Skeletal muscle satellite cell (primary cell): ENCODE data around the gene NDOR1.

Experiments used
- H3K27me3 ChIP-seq: 2 replicates; pipeline ENCODE4 v1.7.0; 2013; ENCODE audit warnings: low read length; ENCODE audit not compliant: control insufficient read depth, insufficient read depth
- H3K36me3 ChIP-seq: 2 replicates; pipeline ENCODE4 v1.7.0; 2013; ENCODE audit warnings: mild to moderate bottlenecking, control low read depth, low read length; ENCODE audit not compliant: insufficient read depth
- H3K4me1 ChIP-seq: 2 replicates; pipeline ENCODE4 v1.7.0; 2013; ENCODE audit warnings: low read length; ENCODE audit not compliant: control insufficient read depth, insufficient read depth
- H3K4me2 ChIP-seq: 2 replicates; pipeline ENCODE4 v1.7.0; 2013; ENCODE audit warnings: mild to moderate bottlenecking, low read length
- H3K4me3 ChIP-seq: 2 replicates; pipeline ENCODE4 v1.7.0; 2013; ENCODE audit warnings: low read length
- H3K9ac ChIP-seq: 2 replicates; pipeline ENCODE4 v1.7.0; 2013; ENCODE audit warnings: mild to moderate bottlenecking, low read depth, low read length, moderate library complexity
- H3K9me3 ChIP-seq: replicated peaks from 2 replicates; pipeline ENCODE4 v1.7.0; 2013; ENCODE audit warnings: mild to moderate bottlenecking, control low read depth, low read length

Gene NDOR1

DNA sequence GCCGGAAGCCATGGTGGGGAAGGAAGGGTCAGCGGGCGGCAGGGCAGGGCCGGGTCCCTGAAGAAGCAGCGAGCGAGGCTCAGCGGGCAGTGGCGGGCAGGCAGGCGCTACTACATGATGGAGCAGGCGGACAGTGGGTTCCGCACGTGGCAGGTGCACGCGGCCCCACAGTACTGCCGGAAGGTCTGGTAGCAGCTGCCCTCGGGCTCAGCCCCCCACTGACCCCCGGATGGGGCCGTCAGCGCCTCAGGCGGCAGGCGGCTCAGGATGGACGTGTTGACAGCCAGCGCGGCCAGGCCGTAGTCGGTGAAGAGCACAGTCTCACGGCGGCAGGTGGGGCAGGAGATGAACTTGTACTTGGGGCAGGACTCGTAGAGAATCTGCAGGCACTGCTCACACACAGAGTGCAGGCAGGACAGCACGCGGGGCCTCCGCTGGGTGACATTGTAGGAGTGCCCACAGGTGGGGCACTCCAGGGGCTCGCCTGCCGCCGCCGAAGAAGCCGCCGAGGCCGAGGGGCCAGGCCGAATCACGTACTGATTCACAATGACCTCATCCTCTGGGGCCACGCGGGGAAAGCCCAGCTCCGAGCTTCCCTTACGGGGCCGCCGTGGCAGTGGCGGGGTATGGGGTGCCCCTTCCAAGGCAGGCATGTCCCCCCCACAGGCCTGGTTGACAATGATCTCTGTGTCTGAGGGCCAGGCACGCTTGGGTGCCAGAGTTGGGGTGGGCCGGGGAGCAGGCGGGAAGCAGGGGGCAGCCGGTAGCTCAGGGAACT, 15.0 kb downstream of the NDOR1 start:
- no peak overlapping the region for H3K4me2 ChIP-seq
- H3K27me3 ChIP-seq, result no peaks in the 10 kb centered on the region
- no peak overlapping the region for H3K9ac ChIP-seq
- H3K4me1 ChIP-seq, result peaks cover 52% of the 10 kb centered on the region
- H3K36me3 ChIP-seq, result no peaks in the 10 kb centered on the region
- no peak overlapping the region for H3K4me3 ChIP-seq
- H3K9me3 ChIP-seq, result no peaks in the 10 kb centered on the region

GRCh38 chr9:137221095-137221505, 15.6 kb downstream of the NDOR1 start:
- no peaks in the 10 kb centered on the region for H3K9me3 ChIP-seq
- no peak overlapping the region for H3K4me2 ChIP-seq
- peaks cover 55% of the 10 kb centered on the region for H3K4me1 ChIP-seq
- no peak overlapping the region for H3K9ac ChIP-seq
- no peak overlapping the region for H3K4me3 ChIP-seq
- no peaks in the 10 kb centered on the region for H3K36me3 ChIP-seq
- no peaks in the 10 kb centered on the region for H3K27me3 ChIP-seq

GRCh38 chr9:137221506-137222111, 16.1 kb downstream of the NDOR1 start:
- Histone ChIP-seq H3K4me1 (peaks cover 56% of the 10 kb centered on the region), H3K4me3 (peak overlapping the region; percentile 59)

GRCh38 chr9:137222190-137223077, 16.9 kb downstream of the NDOR1 start, which contains the start of gene RNF208:
RNF208 (minus strand) TSS chr9:137222240; CDS start chr9:137221212, 1,028 bp downstream.
- no peaks in the 10 kb centered on the region for H3K9me3 ChIP-seq
- peaks cover 56% of the 10 kb centered on the region for H3K4me1 ChIP-seq
- peak within 1 kb of the TSS; percentile 96 for H3K4me3 ChIP-seq

More at GRCh38 chr9:137221506-137222111, 16.1 kb downstream of the NDOR1 start:
- no peaks in the 10 kb centered on the region for H3K36me3 ChIP-seq
- no peaks in the 10 kb centered on the region for H3K27me3 ChIP-seq
- no peak overlapping the region for H3K9ac ChIP-seq
- H3K4me2 ChIP-seq, result peak overlapping the region; percentile 89
- H3K9me3 ChIP-seq, result no peaks in the 10 kb centered on the region

DNA sequence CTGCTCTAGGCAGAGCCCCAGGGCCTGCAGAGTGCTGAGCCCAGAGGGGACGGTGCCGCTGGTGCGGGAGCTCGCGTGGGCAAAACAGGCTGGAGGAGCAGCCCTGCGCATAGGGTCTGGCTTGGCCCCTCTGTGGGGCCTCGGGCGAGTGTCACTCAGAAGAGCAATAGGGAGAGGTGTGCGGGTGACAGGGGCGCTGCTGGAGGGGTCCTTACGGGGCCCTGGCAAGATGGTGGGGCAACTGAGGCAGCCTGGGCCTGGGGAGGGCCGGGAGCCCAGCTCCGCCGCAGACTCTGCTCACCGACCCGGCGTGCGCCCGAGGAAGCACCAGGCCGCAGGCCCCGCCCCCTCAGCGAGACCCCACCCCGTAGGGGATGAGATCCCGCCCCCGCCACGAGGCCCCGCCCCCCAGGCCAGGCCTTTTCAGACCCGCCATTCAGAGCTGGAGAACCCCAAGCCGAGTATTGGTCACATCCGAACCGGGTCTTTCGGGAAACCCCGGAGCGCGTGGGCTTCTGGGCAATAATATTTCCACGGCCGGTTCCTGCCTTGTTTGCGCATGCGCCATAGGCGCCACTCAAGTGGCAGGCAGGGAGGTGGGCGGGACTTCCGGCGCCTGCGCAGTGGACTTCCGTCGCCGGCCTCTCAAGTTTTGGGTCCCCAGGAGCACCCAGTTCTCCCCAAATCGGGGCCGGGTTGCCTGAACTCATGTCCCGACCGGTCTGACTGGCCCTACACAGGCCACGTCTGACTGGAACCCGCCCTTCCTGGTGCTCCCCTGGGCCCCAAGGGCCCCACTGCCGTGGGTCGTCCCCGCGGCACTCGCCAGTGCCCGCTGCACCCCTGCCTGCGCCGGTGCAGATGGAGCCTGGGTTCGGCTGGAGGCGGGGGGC, 17.8 kb downstream of the NDOR1 start:
- H3K36me3 ChIP-seq, result no peaks in the 10 kb centered on the region
- H3K9me3 ChIP-seq, result no peaks in the 10 kb centered on the region
- H3K4me2 ChIP-seq, result peak overlapping the region; percentile 98
- peak overlapping the region; percentile 96 for H3K4me3 ChIP-seq
- peak overlapping the region; percentile 99 for H3K9ac ChIP-seq
- peaks cover 50% of the 10 kb centered on the region for H3K4me1 ChIP-seq
- no peaks in the 10 kb centered on the region for H3K27me3 ChIP-seq

More at GRCh38 chr9:137222190-137223077, 16.9 kb downstream of the NDOR1 start, which contains the start of gene RNF208:
- Histone ChIP-seq H3K27me3 (no peaks in the 10 kb centered on the region), H3K4me2 (peak within 1 kb of the TSS; percentile 89), H3K9ac (peak within 1 kb of the TSS; percentile 59), H3K36me3 (no peaks in the 10 kb centered on the region)

DNA sequence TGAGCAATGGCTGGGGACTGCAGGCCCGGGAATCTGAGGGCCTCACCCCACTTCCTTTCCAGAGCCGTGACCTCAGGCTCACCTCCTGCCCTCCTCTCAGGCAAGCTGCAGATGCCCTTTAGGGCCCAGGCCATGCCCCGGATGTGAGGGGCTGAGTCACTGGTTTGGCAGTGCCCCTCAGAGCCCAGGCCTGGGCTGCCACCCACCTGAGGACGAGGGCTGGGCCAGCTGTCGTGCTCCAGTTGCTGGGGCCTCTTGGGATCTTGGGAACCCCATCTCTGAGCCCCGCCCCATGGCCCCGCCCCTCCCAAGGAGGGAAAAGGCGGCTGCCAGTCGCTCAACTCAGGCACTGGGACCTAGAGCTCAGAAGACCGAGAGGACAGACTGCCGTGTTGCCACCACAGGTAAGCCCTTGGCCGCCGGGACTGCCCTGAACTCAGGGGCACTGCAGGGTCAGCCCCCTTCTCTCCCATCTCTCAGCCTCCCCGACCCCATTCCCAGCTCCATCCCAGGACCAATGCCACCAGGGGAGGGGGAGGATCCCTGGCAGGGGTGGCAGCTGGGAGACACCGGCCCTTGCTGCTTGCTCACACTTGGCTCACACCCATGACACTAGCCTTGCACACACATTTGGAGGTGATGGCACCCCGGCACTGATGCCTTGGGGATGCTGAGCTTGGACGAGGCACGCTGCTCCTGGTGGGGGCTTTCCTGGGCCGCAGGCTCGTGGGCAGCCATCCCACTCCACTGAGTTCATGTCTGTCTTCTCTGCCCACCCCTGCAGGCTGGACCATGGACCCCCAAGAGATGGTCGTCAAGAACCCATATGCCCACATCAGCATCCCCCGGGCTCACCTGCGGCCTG, 19.6 kb downstream of the NDOR1 start, which contains the start of gene CYSRT1:
Gene CYSRT1, plus strand, starts transcription at position 345 of the 865 bp plus-strand sequence. Its CDS starts 448 bp downstream, at position 793.
- peak within 1 kb of the TSS; percentile 96 for H3K4me3 ChIP-seq
- H3K4me2 ChIP-seq, result peak within 1 kb of the TSS; percentile 98
- no peaks in the 10 kb centered on the region for H3K27me3 ChIP-seq
- no peaks in the 10 kb centered on the region for H3K36me3 ChIP-seq
- H3K9ac ChIP-seq, result peak within 1 kb of the TSS; percentile 99
- no peaks in the 10 kb centered on the region for H3K9me3 ChIP-seq
- H3K4me1 ChIP-seq, result peaks cover 42% of the 10 kb centered on the region

DNA sequence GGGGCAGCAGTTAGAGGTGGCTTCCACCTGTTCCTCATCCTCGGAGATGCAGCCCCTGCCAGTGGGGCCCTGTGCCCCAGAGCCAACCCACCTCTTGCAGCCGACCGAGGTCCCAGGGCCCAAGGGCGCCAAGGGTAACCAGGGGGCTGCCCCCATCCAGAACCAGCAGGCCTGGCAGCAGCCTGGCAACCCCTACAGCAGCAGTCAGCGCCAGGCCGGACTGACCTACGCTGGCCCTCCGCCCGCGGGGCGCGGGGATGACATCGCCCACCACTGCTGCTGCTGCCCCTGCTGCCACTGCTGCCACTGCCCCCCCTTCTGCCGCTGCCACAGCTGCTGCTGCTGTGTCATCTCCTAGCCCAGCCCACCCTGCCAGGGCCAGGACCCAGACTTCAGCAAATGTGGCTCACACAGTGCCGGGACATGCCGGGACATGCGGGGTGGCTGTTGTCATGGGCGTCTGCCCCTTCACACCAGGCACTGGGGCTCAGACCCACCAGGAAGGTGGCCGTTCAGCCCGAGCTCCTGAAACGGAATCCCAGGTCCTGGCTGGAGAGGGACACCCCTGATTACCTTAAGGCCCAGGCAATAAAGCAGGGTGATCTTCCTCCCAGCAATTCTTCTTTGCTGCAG, 20.3 kb downstream of the NDOR1 start:
- H3K9ac ChIP-seq, result no peak overlapping the region
- H3K4me3 ChIP-seq, result no peak overlapping the region
- no peaks in the 10 kb centered on the region for H3K36me3 ChIP-seq
- no peak overlapping the region for H3K4me2 ChIP-seq
- no peaks in the 10 kb centered on the region for H3K27me3 ChIP-seq
- peaks cover 42% of the 10 kb centered on the region for H3K4me1 ChIP-seq
- no peaks in the 10 kb centered on the region for H3K9me3 ChIP-seq

DNA sequence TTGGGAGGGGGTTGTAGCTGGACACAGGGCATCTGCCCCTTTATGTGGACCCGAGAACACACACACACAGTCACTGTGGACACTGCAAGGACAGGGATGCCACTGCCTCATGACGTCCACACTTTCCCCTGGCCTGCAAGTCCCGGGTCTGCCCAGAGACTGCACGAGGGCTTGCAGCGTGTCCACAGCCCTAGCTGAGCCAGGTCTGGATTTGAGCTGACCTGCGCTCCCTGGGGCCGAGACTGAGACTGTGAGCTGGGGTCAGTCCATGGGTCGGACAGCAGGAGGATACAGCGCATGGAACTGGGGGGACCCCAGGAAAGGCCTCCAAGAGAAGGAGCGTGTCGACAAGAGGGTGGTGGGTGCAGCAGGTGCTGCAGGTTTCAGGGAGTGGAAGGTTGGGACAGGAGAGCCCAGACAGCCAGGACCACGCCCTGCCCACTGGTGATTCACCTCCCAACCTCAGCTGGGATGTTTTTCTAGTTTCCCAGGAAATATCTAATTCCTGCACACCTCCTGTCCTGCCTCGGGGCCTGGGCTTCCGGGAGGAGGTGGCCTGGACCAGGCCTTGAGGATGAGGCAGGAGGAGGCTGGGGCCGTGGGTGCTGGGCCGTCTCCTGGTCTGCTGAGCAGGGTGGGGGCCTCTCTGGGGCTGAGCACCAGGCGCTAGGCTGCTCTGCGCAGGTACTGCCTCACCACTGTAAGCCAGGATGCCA, 21.0 kb downstream of the NDOR1 start:
- H3K4me1 ChIP-seq, result peaks cover 42% of the 10 kb centered on the region
- H3K9me3 ChIP-seq, result no peaks in the 10 kb centered on the region
- no peak overlapping the region for H3K4me3 ChIP-seq
- H3K4me2 ChIP-seq, result peak overlapping the region; percentile 35
- no peaks in the 10 kb centered on the region for H3K36me3 ChIP-seq
- H3K9ac ChIP-seq, result peak overlapping the region; percentile 26
- no peaks in the 10 kb centered on the region for H3K27me3 ChIP-seq

DNA sequence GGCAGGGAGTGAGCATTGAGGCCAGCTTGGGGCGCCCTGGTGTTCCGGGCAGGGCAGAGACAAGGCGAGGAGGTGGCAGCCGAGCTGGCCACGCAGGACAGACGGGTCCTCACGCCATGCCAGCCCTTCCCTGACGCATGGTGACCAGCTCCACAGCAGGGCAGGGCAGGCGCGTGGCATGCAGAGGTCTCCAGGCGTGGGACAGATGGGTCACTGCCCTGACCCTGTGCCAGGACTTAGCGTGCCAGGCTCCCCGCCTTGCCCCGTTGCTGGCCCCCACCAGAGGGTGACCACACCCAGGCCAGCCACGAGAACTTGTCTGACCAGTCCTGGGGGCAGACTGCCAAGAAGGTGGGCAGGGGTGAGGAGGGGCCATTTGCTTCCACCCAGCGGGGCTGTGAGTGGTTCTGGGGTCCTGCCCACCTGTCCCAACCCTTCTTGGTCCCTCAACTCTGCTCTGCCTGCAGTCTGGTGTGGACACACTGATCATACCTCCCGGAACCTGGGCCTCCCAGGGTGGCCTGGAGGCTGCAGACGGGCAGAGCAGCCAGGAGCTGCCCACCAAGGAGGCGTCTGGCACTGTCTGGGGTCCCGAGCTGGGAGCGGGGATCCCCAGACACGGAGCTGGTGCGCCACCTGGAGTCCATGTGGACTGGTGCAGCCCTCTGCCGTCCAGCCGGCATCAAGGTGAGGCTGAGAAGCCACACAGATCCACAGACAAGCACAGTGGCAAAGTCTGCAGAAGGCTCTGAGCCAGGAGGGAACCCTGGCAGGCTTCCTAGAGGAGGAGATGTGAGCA, 21.8 kb downstream of the NDOR1 start, which contains the start of gene RNF224:
Gene RNF224, plus strand, starts transcription at position 449 of the 799 bp plus-strand sequence. CDS start 834 bp downstream, outside the sequence.
- peaks cover 42% of the 10 kb centered on the region for H3K4me1 ChIP-seq
- no peaks in the 10 kb centered on the region for H3K27me3 ChIP-seq
- H3K4me2 ChIP-seq, result peak within 1 kb of the TSS; percentile 35
- no peak within 1 kb of the TSS for H3K4me3 ChIP-seq
- H3K9me3 ChIP-seq, result no peaks in the 10 kb centered on the region
- H3K9ac ChIP-seq, result peak within 1 kb of the TSS; percentile 26
- H3K36me3 ChIP-seq, result no peaks in the 10 kb centered on the region
